ENCODE results near the gene SCN3A.

- no peak for TF ChIP-seq GATA3 (IDR thresholded peaks at IDR 0.05; ENCODE audit: low read depth, low read length)
- no peak for TF ChIP-seq GATA2 (IDR thresholded peaks at IDR 0.05; ENCODE audit: low read depth, low read length)
Measured at GRCh38 chr2:165057931-165058330, 145.9 kb downstream of the SCN3A start.
